G401.6 (cell line): ENCODE data around the gene LMTK3.
"Not testable (repeated sequence)": the region's sequence is repeated elsewhere in the genome, so short reads cannot be mapped to it uniquely, and the experiment has no call there.

Experiments
- FAIRE-seq: peaks from 2 replicates; lab custom pipeline; 2012; peaks lifted over from hg19 to GRCh38; lab: Jason Lieb, UNC

The LMTK3 gene

GRCh38 chr19:48538057-48538456 lies 26.4 kb upstream of the LMTK3 start:
- FAIRE-seq = not testable (repeated sequence)

GRCh38 chr19:48537541-48537940 lies 25.9 kb upstream of the LMTK3 start:
- FAIRE-seq = no peak

- FAIRE-seq = no peak
Observed at GRCh38 chr19:48533770-48534169, 22.1 kb upstream of the LMTK3 start.

- no peak for FAIRE-seq
Observed at GRCh38 chr19:48530770-48531169, 19.1 kb upstream of the LMTK3 start.

- no peak for FAIRE-seq
Observed at GRCh38 chr19:48530066-48530720, 18.6 kb upstream of the LMTK3 start.

GRCh38 chr19:48529156-48529555 lies 17.5 kb upstream of the LMTK3 start:
- no peak for FAIRE-seq

GRCh38 chr19:48524732-48525131 lies 13.1 kb upstream of the LMTK3 start:
- FAIRE-seq = no peak

- no peak for FAIRE-seq
Observed at GRCh38 chr19:48524221-48524620, 12.6 kb upstream of the LMTK3 start.

GRCh38 chr19:48520134-48520533 lies 8.5 kb upstream of the LMTK3 start:
- no peak for FAIRE-seq

GRCh38 chr19:48519426-48519825 lies 7.8 kb upstream of the LMTK3 start:
- FAIRE-seq = not testable (repeated sequence)

GRCh38 chr19:48518207-48518606 lies 6.6 kb upstream of the LMTK3 start:
- no peak for FAIRE-seq

- no peak for FAIRE-seq
Observed at GRCh38 chr19:48516536-48516935, 4.9 kb upstream of the LMTK3 start.

GRCh38 chr19:48514123-48514458 lies 2.5 kb upstream of the LMTK3 start:
- FAIRE-seq = no peak

- FAIRE-seq = no peak
Observed at GRCh38 chr19:48513289-48514122, 1.9 kb upstream of the LMTK3 start.

GRCh38 chr19:48512504-48513288 lies 1.1 kb upstream of the LMTK3 start:
- no peak for FAIRE-seq

GRCh38 chr19:48511321-48511731 lies 309 bp downstream of the LMTK3 start:
- no peak for FAIRE-seq

GRCh38 chr19:48510421-48511268 lies 990 bp downstream of the LMTK3 start:
- FAIRE-seq = no peak

GRCh38 chr19:48509467-48510194 lies 2.0 kb downstream of the LMTK3 start:
- no peak for FAIRE-seq

- FAIRE-seq = no peak
Observed at GRCh38 chr19:48508729-48509411, 2.8 kb downstream of the LMTK3 start.

GRCh38 chr19:48507911-48508439 lies 3.7 kb downstream of the LMTK3 start:
- no peak for FAIRE-seq
